ENCODE results near the gene ZCCHC4.
"Not testable (repeated sequence)": the region's sequence is repeated elsewhere in the genome, so short reads cannot be mapped to it uniquely, and the experiment has no call there.

ZCCHC4 gene

GRCh38 chr4:25368315-25368714, 55.7 kb downstream of the ZCCHC4 start:
- Histone ChIP-seq H3K27ac (no peak overlapping the region), H3K4me3 (no peak overlapping the region)

DNA sequence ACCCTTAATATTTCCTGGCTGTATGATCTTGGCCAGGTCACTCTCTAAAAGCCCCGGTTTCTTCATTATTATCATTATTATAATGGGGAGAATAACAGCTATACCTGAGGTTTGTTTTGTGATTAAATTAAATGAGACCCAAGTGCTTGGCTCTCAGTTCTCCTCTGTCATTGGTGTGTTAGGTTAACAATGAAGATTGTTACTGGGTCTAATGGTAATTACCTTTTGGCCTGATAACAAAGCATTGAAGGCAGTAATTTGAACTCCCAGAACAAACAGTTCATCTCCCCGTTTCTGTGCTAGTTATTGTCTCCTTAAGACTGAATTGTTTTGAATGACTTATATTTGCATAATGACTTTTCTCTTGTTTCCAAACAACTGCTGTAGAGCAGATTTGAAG, 57.7 kb downstream of the ZCCHC4 start:
- Histone ChIP-seq H3K27ac (no peak overlapping the region), H3K4me3 (no peak overlapping the region)

- not testable (repeated sequence) for H3K4me3 ChIP-seq, H3K27ac ChIP-seq
Observed at GRCh38 chr4:25372549-25372948, 60.0 kb downstream of the ZCCHC4 start.

DNA sequence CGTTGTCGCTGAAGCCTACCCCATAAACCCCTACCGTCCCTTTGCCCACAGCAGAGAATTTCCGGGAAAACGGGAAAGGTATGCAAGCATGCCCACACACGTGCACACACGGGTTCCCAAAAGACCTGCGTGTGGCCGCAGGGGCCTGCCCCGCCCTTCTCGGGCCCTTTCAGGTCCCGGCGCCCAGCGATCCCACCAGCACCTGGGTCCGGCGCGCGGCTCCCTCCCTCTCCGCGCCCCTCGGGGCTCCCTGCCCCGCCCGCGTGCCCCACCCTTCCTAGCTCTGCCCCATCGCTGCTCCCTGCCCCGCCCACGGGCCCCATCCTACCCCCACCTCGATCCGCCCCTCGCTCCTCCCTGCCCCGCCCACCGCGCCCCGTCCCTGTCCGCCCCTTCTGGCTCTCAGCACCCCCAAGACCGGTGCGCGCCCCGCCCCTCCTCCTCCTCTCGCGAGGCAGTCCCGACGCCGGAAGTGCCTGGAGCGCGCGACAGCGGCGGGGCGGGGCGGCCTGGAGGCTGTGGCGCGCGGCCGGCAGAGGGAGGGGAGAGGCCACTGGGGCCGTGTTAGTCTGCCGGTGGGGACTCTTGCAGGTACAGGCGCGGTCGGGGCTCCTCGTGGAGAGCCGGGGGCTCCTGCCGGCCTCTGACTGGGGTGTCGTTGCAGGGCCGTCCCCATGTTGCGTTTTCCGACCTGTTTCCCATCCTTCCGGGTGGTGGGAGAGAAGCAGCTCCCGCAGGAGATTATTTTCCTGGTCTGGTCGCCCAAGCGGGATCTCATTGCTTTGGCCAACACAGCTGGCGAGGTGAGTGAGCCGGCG, 64.4 kb downstream of the ZCCHC4 start, which contains the start of gene ANAPC4:
Gene ANAPC4, plus strand, starts transcription at position 510 of the 818 bp plus-strand sequence. Its CDS starts 165 bp downstream, at position 675.
- peak within 1 kb of the TSS in 20 of 21 experiments; percentile 67 to 89 (median 84) for H3K27ac ChIP-seq
- peak within 1 kb of the TSS; percentile 93 to 99 (median 96) for H3K4me3 ChIP-seq

- Histone ChIP-seq H3K27ac (peak overlapping the region in 20 of 21 experiments; percentile 67 to 89 (median 84)), H3K4me3 (peak overlapping the region; percentile 93 to 99 (median 96))
Observed at GRCh38 chr4:25377572-25378436, 65.2 kb downstream of the ZCCHC4 start.

DNA sequence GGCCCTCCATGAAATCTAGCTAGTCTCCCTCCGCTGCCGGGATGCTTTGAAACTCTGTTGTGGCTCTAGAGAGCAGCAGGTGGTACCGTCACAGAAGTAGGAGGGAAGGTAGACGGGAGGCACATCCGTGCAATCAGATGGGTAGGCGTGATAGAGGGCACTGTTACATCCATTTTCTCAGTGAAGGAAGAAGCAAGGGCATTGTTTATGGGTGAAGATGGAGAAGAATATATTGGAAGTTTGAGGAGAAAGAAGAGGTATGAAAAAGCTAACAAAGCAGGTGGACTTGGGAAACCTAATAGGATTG, 65.8 kb downstream of the ZCCHC4 start:
- Histone ChIP-seq H3K4me3 (peak overlapping the region in 4 of 7 experiments; percentile 95 to 98 (median 97)), H3K27ac (no peak overlapping the region)

DNA sequence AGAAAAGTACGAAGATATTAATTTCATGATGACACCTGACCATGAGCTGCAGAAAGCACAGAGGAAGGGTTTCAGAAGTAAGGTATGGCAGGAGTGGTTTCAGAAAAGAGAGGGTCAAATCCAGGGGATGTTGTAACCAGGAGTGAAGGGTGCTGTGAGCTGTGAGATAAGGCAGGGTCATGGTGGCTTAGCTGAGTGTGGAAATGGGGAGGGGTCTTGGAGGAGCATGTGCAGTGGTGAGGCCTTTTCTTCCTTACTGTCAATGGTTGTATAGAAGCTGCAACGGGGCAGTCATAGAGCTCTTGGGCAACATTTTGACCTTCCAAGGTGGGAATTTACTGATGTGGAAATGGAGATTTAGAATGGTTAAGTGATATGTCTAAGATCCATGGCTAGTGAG, 67.0 kb downstream of the ZCCHC4 start:
- no peak overlapping the region for H3K27ac ChIP-seq
- H3K4me3 ChIP-seq, result no peak overlapping the region

DNA sequence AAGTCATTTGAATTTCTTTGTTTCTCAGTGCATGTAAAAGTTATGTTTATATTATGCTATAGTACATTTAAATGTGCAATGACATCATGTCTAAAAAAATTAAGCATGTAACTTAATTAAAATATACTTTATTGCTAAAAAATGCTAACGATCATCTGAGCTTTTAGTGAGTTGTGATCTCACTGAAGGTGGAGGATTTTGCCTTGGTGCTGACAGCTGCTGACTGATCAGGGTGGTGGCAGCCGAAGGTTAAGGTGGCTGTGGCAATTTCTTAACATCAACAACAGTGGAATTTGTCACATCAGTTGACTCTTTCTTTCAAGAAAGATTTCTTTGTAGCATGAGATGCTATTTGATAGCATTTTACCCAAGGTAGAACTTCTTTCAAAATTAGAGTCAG, 71.1 kb downstream of the ZCCHC4 start:
- Histone ChIP-seq H3K27ac (no peak overlapping the region), H3K4me3 (no peak overlapping the region)

GRCh38 chr4:25386926-25387325, 74.4 kb downstream of the ZCCHC4 start:
- Histone ChIP-seq H3K4me3 (no peak overlapping the region), H3K27ac (no peak overlapping the region)

GRCh38 chr4:25397305-25397704, 84.7 kb downstream of the ZCCHC4 start:
- Histone ChIP-seq H3K27ac (no peak overlapping the region), H3K4me3 (no peak overlapping the region)

- Histone ChIP-seq H3K27ac (no peak overlapping the region), H3K4me3 (no peak overlapping the region)
Observed at GRCh38 chr4:25399510-25399909, 86.9 kb downstream of the ZCCHC4 start.

- H3K27ac ChIP-seq, result no peak overlapping the region
Observed at GRCh38 chr4:25401066-25401465, 88.5 kb downstream of the ZCCHC4 start.

DNA sequence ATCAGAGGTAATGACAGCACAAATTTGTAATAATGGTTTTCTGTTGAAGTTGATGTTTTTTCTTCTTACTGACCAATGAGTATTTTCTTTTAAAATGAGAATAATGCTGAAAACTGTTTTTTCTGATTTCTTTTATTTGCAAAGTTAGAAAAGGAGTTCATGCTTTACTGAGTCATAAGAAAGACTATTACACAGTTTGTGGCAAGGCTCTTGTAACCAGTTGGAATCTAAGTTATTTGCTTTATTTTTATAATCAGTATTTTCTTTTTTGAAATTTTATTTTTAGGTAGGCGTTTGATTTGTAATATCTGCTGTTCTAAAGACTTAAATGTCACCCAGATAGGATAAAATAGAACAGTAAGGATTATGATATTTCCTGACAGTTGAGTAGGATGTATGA, 89.9 kb downstream of the ZCCHC4 start:
- Histone ChIP-seq H3K4me3 (no peak overlapping the region), H3K27ac (no peak overlapping the region)

More at GRCh38 chr4:25401066-25401465, 88.5 kb downstream of the ZCCHC4 start:
- H3K4me3 ChIP-seq, result no peak overlapping the region

GRCh38 chr4:25403699-25404098, 91.1 kb downstream of the ZCCHC4 start:
- no peak overlapping the region for H3K27ac ChIP-seq
- no peak overlapping the region for H3K4me3 ChIP-seq

GRCh38 chr4:25405453-25405852, 92.9 kb downstream of the ZCCHC4 start:
- no peak overlapping the region for H3K4me3 ChIP-seq
- H3K27ac ChIP-seq, result no peak overlapping the region

GRCh38 chr4:25406081-25406692, 93.6 kb downstream of the ZCCHC4 start:
- no peak overlapping the region for H3K4me3 ChIP-seq
- H3K27ac ChIP-seq, result no peak overlapping the region

DNA sequence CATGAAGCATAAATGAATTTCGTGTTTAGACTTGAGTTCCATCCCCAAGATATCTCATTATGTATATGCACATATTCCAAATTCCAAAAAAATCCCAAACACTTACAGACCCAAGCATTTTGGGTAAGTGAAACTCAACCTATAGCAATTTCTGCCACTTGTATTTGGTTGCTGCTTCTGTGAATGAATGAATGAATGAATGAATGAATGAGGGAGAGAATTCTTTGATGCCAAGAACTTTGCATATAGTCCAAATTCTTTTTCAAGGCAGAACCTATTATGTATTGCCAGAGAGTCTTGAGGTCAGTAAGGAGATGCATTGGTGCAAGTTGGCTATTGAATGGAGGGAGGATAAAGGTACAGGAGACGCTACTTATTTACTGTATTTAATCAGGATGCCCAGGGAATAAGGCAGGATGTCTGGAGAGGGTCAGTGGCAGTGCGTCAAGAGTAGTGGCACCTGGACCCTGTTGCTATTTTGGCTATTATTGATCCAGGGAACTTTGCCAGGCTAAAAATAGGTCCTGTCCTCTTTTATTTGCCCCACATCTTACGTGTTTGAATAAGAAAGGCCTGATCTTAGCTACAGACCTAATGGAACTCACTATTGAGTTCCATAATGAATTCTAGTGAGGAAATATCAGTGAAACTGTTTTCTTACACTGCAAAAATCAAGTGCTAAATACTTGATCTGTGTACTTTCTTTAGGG, 98.4 kb downstream of the ZCCHC4 start:
- H3K4me3 ChIP-seq, result no peak overlapping the region
- H3K27ac ChIP-seq, result no peak overlapping the region

DNA sequence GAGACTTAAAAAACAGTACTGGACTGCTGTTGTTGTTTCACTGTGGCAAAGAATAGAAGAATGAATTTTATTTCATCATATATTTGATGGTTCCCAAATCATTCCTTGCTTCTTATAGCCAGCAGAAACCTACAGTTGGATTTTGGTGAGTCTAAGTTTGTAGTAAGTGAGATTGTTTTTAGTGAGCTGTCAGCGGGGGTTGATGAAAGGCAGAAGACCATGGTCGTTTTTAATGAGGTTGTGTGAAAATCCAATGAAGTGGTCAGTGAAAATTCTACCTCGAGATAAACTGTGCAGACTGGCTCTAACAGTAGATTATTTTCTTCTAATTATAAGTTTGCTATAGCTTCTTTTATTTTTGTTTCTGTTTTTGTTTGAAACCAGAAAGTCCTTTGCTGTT, 100.7 kb downstream of the ZCCHC4 start:
- no peak overlapping the region for H3K27ac ChIP-seq
- H3K4me3 ChIP-seq, result no peak overlapping the region

- H3K4me3 ChIP-seq, result no peak overlapping the region
- no peak overlapping the region for H3K27ac ChIP-seq
Observed at GRCh38 chr4:25417014-25417413, 104.4 kb downstream of the ZCCHC4 start.

Data from skin epidermis (tissue), 12 donors.